Raji (cell line): Measurements from ENCODE around the gene MED15.

Experiments used
- POLR2A ChIP-seq: IDR thresholded peaks from 2 replicates; pipeline ENCODE4 v1.6.1; 2011; ENCODE audit warnings: low read depth, low read length, control low read depth; ENCODE audit not compliant: insufficient read depth

Gene MED15

DNA sequence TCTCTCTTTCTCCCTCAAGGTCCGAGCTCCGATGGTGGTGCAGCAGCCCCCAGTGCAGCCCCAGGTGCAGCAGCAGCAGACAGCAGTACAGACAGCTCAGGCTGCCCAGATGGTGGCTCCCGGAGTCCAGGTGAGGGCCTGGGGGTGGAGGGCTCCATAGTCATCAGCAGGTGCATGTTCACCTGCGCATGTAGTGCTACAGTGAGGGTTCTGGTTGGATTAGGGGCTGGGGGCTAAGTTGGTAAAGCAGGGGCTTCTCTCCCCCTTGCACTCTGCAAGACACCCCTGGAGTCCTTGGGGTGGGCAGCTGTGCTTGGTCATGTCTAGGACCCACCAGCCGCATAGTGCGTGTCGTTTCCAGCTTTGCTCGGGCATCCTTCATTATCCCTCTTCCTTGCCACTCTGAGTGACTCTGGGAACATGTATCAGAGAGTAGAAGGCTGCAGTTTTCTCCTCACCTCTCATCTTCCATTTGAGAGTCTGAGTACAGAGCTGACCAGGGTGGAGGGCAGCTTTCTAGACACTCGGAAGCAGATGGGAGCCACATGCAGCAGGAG lies 61.2 kb downstream of the MED15 start:
- no peak for TF ChIP-seq POLR2A

DNA sequence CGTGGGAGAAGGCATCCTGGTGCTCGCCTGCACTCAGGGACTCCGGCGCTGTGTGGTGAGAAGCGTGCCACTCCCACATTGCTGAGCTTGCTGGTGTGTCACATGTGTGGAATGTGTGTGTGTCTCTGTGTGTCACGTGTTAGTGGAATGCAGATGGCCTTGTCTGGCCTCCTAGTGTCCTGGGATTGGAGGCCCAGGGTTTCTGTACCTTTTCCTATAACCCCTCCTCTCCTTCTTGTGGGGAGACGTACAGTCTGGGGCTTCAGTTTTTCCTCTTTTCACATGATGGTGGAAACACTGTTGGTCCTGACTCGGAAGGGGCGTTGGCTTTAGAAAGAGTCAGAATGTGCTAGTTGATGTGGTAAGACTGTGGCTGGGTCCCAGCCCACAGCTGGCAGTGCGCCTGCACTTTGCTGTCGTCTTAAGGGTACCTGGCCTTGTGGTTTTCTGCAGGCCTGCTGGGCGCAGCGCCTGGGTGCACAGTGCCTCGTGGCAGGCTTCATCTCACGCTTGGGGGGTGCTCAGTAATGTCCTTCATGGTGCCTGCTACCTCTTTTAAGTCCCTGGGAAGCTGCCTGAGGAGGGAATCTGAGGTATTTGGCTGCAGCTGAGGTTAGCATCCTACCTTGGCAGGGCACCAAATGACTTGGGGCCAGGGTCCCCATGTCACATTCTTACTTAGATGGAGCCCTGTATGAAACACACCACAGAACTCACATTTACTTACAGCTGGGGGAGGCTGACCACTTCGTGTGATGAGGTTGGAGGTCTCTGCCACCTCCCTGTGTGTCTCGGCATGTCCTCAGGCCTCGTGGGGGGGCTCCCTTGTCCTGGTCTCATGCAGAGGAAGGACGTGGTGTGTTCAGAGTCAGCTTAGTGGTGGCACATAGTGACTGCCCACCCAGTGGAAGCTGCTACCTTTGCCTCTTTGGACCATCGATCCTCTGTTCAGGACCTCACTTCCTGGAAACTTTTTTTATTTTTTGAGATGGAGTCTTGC lies 61.9 kb downstream of the MED15 start:
- no peak for TF ChIP-seq POLR2A

DNA sequence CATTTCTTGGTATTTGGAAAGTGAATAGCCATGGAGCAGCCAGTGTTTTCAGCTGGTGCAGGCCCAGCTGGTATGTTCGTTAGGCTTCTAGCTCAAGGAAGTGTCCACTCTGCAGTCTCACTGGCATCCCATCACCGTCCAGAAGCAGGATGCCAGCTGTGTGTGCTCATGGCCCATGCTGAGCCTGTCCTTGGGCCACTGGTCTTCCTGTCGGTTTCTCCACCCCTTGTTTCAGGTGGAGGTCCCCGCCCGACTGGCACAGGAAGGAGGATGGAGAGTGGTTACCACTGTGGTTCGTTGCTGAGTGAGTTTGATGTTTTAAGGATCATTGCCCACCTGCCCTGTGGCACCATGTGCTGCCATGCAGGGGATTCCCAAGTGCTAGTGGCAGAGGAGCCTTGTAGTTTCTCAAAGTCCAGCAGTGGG lies 63.7 kb downstream of the MED15 start:
- TF ChIP-seq POLR2A = no peak

DNA sequence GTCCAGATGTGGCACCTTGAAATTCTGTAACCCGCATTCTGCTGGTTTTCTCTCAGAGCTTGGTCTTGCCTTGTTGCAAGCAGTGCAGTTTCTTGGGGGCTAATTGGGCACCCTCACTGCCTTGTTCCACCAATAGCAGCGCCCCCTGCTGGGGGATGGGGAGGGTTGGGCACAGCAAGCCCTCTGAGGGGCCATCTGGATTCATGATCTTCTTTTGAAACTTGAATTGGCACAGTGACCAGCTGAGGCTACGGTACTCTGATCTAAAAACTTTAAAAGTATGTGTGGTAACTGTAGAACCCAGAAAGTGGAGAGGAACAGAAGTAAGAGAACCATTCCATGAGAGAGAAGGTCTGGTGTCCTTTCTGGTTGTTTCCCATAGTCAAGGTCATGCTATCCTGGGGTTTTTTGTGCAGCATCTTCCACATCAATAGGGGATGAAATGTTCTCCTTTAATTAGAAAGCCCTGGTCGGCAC lies 64.2 kb downstream of the MED15 start:
- TF ChIP-seq POLR2A = no peak

DNA sequence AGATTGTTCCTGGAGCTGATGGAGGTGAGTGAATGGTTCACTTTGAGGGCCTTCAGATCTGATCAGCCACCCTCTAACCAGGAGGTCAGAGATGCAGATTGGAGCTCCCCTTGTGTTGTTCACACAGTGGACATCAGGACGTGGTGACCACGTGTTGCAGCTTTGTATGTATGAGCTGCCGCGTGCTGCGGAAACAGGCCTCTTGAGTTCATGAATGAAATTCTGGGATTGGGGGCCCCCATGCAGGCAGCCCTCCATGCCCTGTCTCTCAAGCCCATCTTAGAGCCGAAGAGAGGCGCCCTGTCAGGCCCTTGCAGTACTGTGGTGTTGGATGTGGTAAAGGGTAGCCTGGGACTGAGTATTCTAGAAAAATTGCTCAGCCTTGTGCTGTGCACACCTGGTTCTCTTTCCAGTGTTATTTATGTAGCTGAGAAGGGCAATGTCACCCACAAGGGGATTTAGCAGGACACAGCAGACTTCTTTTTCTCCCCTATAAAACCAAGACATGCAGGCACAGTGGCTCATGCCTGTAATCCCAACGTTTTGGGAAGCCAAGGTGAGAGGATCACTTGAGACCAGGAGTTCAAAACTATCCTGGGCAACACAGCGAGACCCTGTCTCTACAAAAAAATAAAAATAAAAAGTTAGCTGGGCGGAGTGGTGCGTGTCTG lies 64.9 kb downstream of the MED15 start:
- no peak for TF ChIP-seq POLR2A

DNA sequence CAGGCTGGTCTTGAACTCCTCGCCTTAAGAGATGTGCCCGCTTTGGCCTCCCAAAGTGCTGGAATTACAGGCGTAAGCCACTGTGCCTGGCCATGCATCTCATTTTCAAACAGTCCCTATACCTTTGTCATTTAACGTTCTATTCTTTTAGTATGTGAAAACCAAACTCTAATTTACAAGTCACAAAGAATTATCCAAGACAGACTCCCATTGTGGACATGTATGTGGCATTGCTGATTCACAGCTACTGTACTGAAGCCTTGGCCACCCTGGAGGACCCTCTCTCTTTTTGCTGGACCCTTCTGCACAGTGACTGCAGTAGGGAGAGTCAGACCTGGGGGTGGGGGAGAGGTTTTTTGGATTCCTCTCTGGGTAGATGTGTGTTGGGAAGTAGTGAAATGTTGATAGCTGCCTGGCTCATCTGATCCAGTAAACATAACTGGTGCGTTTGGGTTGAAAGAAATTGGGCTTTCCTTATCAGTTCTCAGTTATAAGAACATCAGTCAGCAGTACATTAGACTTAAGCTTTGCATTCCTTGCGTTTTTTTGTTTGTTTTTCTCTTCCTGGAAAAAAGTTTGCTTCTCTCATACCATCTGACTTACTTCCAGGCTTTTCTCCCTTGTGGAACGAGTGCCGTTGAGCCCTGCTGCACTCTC lies 65.9 kb downstream of the MED15 start:
- no peak for TF ChIP-seq POLR2A

DNA sequence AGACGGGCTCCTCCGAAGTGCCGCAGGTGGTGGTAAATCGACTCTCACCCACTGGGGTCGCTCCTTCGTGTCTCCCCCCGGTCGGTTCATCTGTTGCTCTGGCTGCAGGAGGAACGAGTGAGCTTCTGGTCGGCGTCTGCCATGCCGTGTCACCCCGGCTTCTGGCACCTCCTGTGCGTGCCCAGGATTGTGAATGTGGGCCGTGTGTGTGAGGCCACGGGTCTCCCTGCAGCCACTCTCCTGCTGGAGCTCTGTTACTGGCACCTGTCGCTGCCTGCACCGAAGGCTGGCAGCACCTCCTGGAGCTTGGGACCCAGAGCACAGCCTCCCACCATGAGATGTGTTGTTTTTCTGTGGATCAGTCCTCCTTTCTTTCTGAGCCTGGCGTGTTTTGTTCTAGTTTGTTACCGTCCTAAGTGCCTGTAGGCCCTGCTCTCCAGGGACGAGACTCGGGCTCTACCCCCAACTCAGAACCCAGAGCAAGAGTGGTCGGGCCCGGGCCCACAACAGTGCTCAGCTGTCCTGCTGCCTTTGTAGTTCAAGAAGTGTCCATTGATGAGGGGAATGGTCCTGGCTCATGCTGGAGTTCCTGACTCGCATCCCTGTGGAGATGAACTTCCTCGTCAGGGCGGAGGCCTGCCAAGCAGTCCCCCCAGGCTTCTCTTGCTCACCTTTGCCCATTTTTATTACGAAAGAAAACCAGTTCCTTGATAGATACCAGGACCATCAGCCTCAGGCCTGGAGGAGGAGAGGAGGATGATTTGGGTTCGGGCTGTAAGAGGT lies 66.6 kb downstream of the MED15 start:
- TF ChIP-seq POLR2A = no peak

DNA sequence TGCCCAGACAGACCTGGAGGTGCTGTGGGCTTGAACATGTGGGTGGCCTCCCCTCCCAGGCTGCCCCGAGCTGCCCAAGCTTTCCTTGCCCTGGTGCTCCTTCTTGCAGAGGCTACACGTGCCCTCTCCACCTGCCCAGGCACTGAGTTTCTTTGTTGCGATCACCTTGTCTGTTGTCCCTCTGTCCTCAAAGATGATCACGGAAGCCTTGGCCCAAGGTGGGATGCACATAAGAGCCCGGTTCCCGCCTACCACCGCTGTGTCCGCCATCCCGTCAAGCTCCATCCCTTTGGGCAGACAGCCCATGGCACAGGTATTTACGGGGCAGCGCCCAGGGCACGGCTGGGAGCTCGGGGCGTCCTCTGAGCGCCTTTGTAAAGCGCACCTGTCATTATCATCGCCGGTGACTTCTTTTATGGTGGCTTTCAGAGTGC lies 67.5 kb downstream of the MED15 start:
- no peak for TF ChIP-seq POLR2A

DNA sequence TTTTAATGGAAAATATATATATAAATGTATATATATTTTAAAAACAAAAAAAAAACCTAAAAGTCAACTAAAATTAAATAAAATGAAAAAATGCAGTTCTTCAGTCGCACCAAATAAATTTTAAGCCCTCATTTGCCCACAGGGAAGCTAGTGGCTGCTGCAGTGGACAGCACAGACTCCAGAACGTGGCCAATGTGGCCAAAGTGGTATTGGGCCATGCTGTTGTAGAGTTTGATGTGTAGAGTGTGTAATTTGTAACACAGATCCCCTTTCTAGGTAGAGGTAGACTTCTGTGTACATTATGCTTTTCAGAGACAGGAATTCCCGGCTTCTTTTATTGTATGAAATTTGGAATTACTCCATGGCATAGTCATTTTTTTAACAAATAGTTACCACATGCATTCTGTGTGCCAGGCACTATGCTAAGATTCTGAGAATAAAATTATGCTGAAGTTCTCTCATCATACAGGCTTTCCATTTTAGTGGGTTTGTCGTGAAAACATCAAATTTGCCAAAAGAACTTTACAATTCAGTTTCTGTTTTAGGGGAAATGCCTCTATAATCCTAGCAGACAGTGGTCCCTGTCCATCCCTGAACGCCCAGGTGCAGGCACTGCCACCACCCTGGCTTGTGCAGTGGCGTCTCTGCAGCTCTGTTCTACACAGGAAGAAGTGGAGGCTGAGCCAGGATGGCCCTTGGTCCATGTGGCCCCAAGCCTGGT lies 68.5 kb downstream of the MED15 start:
- TF ChIP-seq POLR2A = no peak

DNA sequence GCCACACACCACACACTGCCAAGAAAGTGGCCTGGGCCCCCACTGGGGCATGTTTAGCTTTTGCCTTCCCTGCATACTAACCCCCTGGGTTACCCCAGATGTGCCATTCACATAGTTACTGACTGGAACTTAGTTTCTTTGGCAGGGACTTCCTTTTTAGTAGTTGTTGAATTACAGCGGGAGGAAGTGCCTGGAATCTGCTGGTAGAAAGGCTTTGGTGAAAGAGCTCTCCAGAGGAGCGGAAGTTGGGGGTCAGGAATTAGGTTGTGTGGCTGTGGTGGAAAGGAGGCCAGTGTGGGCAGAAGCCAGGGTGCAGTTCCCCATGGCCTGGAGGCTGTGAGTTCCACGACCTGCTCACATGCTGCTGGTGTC lies 69.0 kb downstream of the MED15 start:
- TF ChIP-seq POLR2A = no peak

DNA sequence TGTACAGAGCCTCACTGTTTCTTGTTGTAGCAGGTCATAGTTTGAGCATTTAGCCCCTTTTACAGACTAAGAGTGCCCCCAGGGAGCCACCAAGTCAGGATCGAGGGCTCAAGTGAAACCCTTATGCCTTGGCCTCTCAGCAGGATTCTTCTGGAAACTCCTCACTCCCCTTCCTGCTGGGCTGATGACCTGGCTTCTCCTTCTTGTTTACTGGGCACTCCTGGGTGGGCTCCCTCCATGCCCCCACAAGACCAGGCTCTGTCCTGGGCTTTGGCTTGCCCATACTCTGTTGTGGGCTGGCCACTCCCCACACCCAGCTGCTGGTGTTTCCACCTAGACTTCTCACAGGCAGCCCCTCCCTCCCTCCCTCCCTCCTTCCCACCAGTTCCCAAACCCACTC lies 69.6 kb downstream of the MED15 start:
- TF ChIP-seq POLR2A = no peak

DNA sequence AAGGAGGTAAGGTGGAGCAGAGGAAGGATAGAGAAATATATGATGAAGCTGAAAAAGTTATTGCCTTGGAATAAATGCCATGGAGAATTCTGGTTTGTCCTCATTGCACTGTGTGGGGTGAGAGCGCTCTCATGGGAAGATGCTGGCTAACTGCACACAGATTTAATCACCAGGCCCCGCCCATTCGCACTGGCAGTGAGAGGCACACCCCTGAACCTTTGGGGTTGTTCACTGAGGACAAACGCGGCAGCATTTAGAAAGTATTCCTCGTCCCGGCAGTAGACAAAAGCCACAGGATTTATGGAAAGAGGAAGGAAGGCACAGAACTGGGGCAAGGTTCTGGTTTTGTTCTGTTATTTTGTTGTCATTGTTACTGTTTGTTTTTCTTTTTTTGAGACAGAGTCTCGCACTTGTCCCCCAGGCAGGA lies 70.2 kb downstream of the MED15 start:
- TF ChIP-seq POLR2A = no peak

DNA sequence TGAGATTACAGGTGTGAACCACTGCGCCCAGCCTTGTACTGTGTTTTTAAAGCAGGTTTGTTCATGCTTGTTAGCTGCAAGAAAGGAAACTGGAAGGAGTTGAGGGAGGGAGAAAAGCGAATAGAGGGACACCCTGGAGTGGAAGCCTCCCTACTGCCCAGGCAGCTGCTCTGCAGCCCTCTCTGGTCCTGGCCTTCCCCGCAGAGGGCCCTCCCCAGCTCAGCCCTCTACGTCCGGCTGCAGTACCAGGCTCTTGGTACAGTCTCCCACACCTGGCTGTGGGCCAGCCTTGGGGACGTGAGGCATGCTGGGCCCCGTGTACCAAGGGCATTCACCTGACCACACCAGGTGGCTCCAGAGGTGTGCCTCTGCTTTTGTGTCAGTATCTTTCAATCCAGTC lies 70.8 kb downstream of the MED15 start:
- TF ChIP-seq POLR2A = no peak

DNA sequence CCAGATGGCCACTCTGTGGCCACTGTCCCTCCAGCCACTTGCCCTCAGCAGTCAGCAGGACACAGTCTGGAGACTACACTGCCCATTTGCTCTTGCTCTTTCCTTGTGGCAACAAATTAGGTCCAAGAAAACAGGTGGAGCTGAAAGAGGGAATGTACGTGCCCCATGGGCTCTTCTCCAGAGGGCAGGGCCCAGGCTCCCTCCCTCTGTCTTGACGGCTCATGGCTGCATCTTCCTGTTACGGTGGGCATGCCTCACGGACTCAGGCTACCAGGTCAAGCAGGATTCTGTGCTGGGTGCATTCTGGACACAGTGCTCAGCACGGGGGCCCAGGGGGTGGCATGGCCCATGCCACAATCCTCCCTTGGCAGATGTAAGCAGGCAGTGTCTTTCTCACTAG lies 71.3 kb downstream of the MED15 start:
- no peak for TF ChIP-seq POLR2A
